ENCODE results near the gene KLHL29.

Gene KLHL29

GRCh38 chr2:23585273-23586170 lies 200.5 kb downstream of the KLHL29 start:
- no peak for DNase-seq

DNA sequence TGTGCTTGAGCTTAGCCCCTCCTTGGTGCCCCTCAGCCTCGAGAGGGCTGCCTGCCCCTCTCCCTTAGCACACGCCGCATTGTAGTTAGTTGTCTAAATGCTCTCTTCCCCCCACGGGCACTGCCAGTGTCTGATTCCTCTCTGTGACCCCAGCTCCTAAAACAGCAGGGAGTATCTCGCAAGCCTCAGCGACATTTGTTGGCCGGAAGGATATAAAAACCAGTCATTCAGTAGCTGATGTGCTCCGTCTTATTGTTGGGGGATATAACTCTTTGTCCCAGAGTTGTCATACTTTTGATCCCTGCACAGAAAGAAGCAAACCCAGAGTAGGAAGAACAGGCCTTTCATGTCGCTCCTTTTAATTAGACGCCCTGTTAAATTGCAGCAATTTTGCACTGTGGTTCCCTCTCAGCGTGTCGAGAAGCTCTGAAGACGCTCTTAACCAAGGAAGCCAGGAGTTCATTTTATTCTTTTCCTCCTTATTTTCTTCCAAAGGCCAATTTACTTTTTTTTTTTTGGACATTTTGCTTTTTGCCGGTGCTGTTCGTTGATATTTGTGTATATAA lies 201.8 kb downstream of the KLHL29 start:
- no peak for DNase-seq

DNA sequence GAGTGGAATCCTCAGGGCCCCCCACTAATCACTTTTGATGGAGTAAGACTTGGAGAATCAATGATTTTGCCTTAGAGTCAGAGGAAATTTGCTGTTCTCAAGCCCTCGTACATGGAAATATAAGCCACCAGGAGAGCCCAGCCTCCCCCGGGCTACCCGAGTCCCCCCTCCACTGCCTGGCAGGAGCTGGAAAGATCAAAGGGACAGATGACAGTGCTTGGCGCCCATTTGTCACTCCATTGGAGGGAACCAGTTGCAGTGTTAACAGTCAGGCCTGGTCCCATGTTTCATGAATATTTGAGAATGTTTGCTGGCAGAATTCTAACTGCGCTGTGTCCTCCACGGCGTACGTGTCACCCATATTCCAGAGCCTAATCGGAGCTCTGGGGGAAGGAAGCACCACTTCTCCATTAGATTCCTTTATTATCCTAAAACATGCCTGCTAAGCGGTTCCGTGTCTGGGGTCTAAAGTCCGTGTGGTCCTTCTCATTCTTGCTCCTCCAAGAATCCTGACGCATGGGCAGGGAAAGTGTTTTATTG lies 202.4 kb downstream of the KLHL29 start:
- no peak for DNase-seq

GRCh38 chr2:23588106-23588505 lies 203.1 kb downstream of the KLHL29 start:
- DNase-seq = no peak

- peak; percentile 52 for DNase-seq
Observed at GRCh38 chr2:23588508-23589201, 203.7 kb downstream of the KLHL29 start.

DNA sequence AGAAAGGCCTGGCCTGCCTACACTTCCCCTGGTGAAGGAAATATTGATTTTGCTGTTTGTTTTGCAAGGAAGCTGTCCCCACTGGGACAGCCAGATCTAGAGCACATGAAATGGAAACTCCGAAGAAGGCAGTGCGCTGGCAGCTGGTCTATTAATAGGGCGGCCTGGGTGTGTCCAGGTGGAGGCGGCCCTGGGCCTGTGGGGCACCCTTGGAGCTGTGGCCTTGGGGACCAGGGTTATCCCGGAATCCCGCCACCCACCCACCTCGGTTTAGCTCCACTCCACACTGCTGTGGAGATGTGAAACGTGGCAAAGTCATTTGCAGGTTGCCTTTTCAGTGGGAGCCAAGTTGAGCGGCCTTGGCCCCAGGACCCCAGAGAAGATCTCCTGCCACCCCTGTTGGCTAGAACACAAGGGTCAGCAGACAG lies 204.3 kb downstream of the KLHL29 start:
- DNase-seq = no peak

DNA sequence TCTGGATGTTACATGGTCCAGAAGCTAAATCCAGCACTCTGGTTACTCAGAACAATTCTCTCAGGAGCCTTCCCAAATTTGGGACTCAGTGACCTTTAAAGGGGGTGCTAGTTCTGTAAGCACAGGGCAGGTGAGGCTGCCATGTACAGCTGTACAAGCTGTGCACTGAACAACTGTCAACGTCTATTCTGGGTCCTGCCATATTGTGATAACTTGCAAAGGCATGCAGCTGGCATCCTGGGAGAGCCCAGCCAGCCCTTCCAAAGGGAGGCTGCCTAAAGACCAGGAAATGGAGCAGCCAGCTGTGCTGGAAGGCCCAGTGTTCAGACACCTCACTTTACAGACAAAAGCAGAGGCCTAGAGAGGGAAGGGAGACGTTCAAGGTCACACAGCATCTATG lies 204.8 kb downstream of the KLHL29 start:
- no peak for DNase-seq

- no peak for DNase-seq
Observed at GRCh38 chr2:23590241-23590869, 205.4 kb downstream of the KLHL29 start.

GRCh38 chr2:23591111-23591510 lies 206.1 kb downstream of the KLHL29 start:
- no peak for DNase-seq

DNA sequence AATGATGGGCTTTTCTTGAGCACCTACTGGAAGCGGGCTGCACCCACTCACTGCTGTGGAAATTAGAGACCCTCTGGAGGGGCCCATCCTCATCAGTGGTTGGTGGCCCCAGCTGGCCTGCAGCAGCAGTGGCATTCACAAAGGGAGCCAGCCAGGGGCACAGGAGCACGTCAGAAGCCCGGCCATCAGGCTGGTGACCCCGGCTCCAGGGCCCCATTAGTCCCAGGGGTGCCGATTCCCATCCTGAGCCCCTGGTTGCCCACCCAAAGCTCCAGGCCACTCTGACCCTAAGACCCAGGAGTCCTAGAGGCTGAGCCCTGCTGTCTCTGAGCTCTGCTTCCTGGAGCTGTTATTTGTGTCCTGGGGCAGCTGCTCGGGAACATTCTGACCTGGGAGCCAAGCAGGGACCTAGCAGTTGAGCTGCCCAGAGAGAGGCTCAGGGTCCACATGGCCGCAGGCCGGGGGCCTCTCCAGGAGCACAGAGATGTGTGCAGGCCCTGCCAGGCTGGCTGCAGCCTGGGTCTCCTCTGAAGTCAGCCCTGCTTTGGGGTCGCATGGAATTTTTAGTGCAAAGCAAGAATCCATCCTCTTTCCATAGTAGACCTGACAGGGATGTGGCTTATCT lies 207.2 kb downstream of the KLHL29 start:
- DNase-seq = no peak

- no peak for DNase-seq
Observed at GRCh38 chr2:23592898-23593751, 208.1 kb downstream of the KLHL29 start.

DNA sequence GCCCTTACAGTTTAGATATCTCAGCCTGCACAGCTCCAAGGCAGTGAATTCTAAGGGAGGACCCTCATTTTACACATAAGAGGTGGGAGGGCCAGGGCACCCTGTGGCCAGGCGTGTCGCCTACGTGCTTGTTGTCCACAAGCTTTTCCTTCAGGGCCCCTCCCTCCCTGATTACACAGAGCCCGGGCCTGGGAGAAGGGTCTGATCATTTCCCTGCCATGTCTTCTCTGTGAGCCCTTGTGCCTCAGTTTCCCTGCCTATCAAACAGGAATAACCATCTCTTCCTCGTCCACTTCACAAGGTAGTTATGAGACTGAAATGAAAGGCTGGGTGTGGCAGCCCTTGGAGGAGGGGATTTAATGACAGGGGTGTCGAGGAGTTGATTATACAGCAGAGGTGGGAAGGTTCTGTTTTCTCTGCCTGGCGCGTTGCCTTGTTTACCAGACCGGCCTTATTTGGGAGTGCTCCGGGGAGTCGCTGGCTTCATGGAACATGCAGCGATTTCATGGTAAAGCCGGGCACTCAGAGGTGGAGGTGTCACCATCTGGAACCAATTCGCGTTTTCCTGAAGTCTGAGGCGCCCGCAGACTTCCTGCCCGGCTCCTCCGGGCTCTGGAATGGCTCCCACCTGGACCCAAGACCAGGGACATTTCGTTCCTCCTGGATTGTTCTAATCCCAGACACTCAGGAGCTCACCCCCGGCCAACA lies 208.9 kb downstream of the KLHL29 start:
- no peak for DNase-seq

DNA sequence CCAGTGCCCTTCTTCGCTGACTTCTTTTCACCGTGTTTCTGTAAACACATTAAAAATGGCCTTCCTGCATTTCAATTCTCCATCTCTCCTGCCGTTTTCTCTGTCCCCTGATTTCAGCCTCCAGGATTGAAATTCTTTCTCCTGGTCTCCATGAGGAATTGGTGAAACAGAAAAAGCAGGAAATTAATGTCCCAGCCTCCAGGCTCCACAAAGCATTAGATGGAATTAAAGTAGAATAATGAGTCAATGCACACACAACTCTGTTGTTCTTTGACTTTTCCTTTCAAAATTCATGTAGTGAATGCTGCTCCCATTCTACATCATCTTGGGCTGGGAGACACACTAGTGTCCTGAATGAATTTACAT lies 209.5 kb downstream of the KLHL29 start:
- DNase-seq = no peak

GRCh38 chr2:23595021-23595420 lies 210.0 kb downstream of the KLHL29 start:
- DNase-seq = no peak

GRCh38 chr2:23595601-23596251 lies 210.7 kb downstream of the KLHL29 start:
- no peak for DNase-seq

DNA sequence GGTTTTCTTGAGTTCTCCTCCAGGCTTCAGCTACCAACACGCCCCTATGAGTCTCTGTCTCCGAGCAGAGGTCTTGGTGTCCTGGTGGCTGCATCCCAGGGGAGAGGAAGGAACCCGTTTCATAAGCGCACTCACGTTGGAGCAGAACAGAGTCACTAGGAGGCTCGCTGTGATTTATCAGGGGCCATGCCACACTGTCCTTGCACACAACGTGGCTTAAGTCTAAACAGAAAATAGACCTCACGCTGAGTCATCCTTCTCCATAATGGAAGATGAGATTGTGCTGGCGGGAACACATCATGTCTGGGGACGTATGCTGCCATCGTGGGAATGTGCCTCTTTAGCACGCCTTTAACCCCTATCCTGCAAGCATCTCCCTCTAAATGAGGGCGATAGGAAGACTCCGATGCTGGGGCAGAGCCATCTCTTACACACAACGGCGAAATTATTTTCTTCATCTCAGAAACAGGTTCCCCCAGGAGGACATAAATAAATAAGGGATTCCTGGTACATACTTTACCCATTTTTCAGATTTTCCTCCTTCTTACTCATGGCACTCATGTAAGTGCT lies 211.4 kb downstream of the KLHL29 start:
- DNase-seq = no peak

DNA sequence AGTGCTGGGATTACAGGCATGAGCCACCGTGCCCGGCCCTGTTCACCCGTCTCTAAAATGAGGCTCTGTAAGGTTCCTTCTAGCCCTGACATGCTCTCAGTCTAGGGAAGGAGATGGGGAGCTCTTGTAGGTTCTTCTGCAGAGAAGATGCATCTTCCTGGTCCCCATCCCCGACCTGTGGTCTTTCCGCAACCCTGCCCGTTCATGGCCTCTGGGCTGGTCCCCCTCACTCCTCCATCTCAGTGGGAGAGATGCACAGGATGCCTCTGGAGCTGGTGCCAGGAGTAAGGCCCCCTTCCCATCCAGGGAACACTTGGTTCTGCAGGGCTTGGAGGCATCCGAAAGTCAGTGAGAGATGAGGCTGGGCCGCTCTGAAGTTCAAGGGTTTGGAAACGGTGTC lies 212.7 kb downstream of the KLHL29 start:
- no peak for DNase-seq

DNA sequence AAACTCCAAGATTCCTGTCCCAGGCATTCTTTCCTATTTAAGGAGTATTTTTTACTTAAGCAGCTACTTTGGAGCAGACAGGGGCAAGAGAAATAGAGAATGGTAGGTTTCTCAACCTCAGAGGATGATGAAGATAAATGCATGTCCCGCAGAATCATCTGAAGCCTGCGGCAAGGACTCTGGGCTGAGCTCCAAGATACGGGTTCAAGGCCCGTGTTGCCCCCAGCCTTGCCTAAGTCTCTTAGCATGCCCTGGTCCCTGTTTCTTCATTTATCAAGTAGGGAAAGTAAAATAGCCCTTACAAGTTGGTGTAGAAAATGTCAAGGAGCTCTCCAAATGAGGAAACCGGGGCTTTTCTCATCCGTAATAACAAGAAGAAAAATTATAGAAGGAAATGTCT lies 214.0 kb downstream of the KLHL29 start:
- DNase-seq = no peak

GRCh38 chr2:23599667-23600066 lies 214.7 kb downstream of the KLHL29 start:
- DNase-seq = peak; percentile 59

DNA sequence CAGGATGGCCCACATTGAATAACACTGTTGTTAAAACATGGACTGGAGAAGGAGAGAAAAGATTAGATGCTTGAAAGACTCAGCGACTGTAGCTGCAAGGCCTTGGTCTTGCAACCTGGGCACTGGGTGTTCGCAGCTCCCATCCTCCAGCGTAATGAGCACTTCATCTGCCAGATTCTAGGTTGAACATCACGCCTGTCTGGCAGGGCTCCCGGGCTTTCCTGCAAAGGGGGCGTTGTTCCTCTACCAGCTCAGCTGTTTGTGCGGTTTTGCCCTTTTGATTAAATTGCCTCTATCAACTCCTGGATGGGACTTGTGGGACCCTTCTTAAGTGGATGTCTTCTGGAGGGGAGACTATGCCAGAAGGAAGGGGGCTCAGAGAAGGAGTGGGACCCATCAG lies 215.4 kb downstream of the KLHL29 start:
- DNase-seq = peak; percentile 20

Data from NCI-H1436 (cell line).